ENCODE data around the gene TMEM201. TPM values are rescaled to one million over a fixed set of nuclear protein-coding genes. Genes with fewer than 3 reads are reported as not detected.
A peak's percentile ranks its signal among the peaks of the same experiment; 100 is the strongest.

TMEM201 gene
- total and polyA plus RNA-seq, 9 of the 15 experiments (the other 6 are each of a cell fraction or from before 2014, with no cell fraction given): 0.42 to 51.3 (median 7.4) TPM

GRCh38 chr1:9593492-9594465 lies 5.1 kb downstream of the TMEM201 start (continued):
- TF ChIP-seq EWSR1 (IDR thresholded peaks at IDR 0.05; ENCODE audit: borderline replicate concordance, low read depth, partially characterized antibody): no peak
- no peak for TF ChIP-seq CBFA2T3 (IDR thresholded peaks at IDR 0.05)
- TF ChIP-seq NFATC3 (IDR thresholded peaks at IDR 0.05): no peak
- TF ChIP-seq ATF6 (CRISPR knock-in tag; IDR thresholded peaks at IDR 0.05): no peak
- no peak for TF ChIP-seq ZNF766 (CRISPR knock-in tag; conservative IDR thresholded peaks at IDR 0.05)
- TF ChIP-seq, protein P1, sequence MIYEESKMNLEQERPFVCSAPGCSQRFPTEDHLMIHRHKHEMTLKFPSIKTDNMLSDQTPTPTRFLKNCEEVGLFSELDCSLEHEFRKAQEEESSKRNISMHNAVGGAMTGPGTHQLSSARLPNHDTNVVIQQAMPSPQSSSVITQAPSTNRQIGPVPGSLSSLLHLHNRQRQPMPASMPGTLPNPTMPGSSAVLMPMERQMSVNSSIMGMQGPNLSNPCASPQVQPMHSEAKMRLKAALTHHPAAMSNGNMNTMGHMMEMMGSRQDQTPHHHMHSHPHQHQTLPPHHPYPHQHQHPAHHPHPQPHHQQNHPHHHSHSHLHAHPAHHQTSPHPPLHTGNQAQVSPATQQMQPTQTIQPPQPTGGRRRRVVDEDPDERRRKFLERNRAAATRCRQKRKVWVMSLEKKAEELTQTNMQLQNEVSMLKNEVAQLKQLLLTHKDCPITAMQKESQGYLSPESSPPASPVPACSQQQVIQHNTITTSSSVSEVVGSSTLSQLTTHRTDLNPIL (CRISPR knock-in tag; IDR thresholded peaks at IDR 0.05): no peak
- TF ChIP-seq, protein P2, sequence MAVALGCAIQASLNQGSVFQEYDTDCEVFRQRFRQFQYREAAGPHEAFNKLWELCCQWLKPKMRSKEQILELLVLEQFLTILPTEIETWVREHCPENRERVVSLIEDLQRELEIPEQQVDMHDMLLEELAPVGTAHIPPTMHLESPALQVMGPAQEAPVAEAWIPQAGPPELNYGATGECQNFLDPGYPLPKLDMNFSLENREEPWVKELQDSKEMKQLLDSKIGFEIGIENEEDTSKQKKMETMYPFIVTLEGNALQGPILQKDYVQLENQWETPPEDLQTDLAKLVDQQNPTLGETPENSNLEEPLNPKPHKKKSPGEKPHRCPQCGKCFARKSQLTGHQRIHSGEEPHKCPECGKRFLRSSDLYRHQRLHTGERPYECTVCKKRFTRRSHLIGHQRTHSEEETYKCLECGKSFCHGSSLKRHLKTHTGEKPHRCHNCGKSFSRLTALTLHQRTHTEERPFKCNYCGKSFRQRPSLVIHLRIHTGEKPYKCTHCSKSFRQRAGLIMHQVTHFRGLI (CRISPR knock-in tag; IDR thresholded peaks at IDR 0.05): no peak
- TF ChIP-seq MAFK (IDR thresholded peaks at IDR 0.05; ENCODE audit: low read length): no peak
- TF ChIP-seq ZNF143 (CRISPR knock-in tag; IDR thresholded peaks at IDR 0.05): 0 out of 2 replicates have a peak, but pooled peaks have one; percentile 11
- TF ChIP-seq STAT5A (IDR thresholded peaks at IDR 0.05; ENCODE audit: borderline replicate concordance, low read length): no peak
- no peak for TF ChIP-seq L3MBTL2 (IDR thresholded peaks at IDR 0.05)
- TF ChIP-seq MLLT1 (IDR thresholded peaks at IDR 0.05): no peak
- TF ChIP-seq GMEB1 (CRISPR knock-in tag; IDR thresholded peaks at IDR 0.05): no peak
- no peak for TF ChIP-seq TRIM24 (IDR thresholded peaks at IDR 0.05)
- no peak for TF ChIP-seq C11orf30 (IDR thresholded peaks at IDR 0.05; ENCODE audit: low read depth)
- no peak for TF ChIP-seq HDAC6 (IDR thresholded peaks at IDR 0.05; ENCODE audit: low read depth, low read length)
- TF ChIP-seq ZBTB5 (IDR thresholded peaks at IDR 0.05): no peak
- no peak for TF ChIP-seq CEBPB (tag; IDR thresholded peaks at IDR 0.05)

Measured in K562 (cell line).